ENCODE measurements around the gene SKI. TPM values are rescaled to one million over a fixed set of nuclear protein-coding genes. Genes with fewer than 3 reads are reported as not detected.
A peak's percentile ranks its signal among the peaks of the same experiment; 100 is the strongest.

The SKI gene
- total and polyA plus RNA-seq, 4 donors = 17.1 to 90.7 (median 40.7) TPM

DNA sequence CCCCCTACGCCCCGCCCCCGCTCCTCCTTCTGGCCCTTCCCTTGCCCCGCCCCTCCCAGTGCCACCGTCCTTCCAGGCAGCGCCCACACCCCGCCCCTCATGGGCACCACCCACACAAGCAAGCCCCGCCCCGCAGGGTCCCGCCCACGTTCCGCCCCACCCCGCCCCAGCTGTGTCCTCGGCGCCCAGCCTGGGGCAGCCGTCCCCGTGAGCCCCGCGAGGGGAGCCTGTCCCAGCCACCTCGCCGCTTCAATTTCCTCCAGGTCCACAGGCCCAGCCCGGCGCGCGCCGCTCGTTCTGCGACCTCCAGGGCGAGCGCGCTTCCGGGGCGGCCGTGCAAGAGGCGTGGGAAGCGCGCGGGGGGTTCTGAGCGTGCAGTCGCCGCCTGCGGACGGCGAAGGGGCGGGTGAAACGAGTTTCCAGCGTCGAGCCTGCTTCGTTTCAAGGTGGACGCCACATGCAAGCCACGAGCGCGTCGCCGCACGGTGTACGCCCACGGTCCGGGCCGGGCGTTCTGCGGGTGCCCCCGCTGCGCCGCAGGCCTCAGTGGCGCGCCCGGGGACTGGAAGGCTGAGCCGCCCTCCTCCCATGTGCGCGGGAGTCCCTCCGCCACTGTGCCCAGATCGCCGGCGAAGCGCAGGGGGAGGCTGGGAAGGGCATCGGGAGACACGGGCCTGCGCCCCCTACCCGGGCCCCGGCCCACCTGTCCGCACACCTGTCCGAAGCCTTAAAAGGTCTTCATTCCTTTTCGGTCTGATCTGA, 22.7 kb upstream of the SKI start:
- WGBS, 2 donors = 12 to 13% methylated on average over 66 to 84 of the region's 84 CpGs
- H3K9ac ChIP-seq (ENCODE audit: insufficient read depth in 1 of 2, low read length in 2 of 2) = no peak overlapping the region
- ATAC-seq (ENCODE audit: insufficient read depth, low FRiP score) (peak; percentile 83), DNase-seq (peak; percentile 95 to 97 (median 97))
- H3K9me3 ChIP-seq (ENCODE audit: control insufficient read depth in 4 of 4, insufficient read depth in 3 of 4, low read length in 3 of 4) = no peaks in the 10 kb centered on the region
- peaks cover 0 to 61% (median 25%) of the 10 kb centered on the region in 5 donors for H3K4me1 ChIP-seq (ENCODE audit: control insufficient read depth in 5 of 5, insufficient read depth in 5 of 5, low read length in 5 of 5)
- no peaks in the 10 kb centered on the region for H3K27me3 ChIP-seq (ENCODE audit: control insufficient read depth in 3 of 3, insufficient read depth in 3 of 3, low read length in 2 of 3)
- TF ChIP-seq, protein P1, sequence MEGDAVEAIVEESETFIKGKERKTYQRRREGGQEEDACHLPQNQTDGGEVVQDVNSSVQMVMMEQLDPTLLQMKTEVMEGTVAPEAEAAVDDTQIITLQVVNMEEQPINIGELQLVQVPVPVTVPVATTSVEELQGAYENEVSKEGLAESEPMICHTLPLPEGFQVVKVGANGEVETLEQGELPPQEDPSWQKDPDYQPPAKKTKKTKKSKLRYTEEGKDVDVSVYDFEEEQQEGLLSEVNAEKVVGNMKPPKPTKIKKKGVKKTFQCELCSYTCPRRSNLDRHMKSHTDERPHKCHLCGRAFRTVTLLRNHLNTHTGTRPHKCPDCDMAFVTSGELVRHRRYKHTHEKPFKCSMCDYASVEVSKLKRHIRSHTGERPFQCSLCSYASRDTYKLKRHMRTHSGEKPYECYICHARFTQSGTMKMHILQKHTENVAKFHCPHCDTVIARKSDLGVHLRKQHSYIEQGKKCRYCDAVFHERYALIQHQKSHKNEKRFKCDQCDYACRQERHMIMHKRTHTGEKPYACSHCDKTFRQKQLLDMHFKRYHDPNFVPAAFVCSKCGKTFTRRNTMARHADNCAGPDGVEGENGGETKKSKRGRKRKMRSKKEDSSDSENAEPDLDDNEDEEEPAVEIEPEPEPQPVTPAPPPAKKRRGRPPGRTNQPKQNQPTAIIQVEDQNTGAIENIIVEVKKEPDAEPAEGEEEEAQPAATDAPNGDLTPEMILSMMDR (IDR thresholded peaks at IDR 0.05; ENCODE audit: control extremely low read depth, extremely low read depth) = no peak
- no peaks in the 10 kb centered on the region for H3K36me3 ChIP-seq (ENCODE audit: control insufficient read depth in 4 of 4, insufficient read depth in 4 of 4, low read length in 4 of 4)
- H3K27ac ChIP-seq (ENCODE audit: low read depth in 1 of 2, low read length in 1 of 2) = peak overlapping the region; percentile 76 to 85
- H3K4me3 ChIP-seq = no peak overlapping the region

DNA sequence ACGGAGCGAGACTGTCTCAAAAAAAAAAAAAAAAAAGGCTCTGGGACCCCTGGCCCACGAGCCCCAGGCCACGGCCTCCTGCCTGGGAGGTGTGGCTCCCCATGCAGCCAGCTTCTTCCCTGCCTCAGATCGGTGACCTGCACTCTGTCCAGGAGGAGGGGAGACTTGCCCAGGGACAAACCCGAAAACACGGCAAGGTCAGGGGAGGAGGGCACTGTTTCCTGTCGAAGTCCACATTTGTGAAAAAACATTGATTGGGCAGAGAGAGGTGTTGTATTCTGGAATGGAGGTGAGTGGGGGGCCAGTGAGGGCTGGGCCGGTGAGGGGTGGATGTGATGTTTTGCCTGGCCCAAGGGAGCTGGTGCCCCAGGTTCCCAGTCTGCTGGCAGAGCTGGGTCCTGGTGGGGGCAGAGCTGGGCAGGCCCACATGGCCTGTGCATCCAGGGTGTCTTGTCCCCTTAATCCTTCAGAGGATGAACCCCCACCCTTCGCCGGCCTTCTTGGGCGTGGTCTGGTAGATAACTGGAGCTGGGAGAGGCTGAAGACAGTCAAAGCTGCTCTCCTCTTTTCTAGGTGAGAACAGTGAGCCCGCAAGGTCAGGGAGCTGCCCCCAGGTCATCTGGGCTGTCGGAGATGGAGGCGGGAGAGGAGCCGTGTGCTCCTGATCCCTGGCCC, 21.2 kb upstream of the SKI start:
- TF ChIP-seq, protein P1 (IDR thresholded peaks at IDR 0.05; ENCODE audit: control extremely low read depth, extremely low read depth) = no peak

DNA sequence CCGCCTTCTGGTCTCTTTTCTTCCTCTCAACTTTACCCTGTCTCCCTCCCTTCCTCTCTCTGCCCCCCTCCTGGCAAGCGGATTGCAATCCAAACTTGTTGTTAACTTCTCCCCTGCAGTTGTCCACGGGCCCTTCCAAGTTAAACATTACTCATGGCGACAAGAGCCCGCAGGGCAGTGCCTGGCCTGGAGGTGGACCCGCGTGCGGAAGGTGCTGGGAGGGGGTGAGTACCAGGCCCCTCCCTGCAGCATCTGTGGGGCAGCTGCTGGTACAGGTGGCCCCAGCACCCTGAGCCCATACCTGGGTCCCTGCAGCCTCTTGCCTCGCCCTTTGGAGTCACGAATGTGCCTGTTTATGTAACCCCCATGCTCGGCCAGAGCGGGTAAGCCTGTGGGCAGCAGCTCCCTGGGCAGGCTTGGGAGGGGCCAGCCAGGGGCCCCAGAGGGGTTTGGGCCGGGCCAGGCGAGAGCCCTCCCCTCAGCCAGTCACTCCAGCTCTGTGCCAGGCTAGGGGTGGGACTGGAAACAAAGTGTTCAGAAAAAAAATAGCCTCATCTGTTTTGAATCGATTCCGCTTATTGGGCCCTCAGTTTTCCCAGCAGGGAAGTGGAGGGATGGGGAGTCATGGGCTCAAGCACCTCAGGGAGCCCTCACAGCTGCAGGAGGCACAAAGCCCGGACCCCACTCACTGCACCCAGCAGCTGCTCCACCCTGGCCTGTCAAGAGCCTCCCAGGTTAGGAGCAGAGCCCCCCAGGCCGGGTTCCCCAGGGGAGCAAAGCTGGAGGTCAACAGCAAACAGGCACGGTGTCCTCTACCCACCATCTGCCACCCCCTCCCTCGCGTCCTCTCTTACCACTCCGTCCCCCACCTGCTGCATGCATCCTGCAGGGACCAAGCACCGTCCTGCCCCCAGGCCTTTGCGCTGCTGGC, 19.5 kb upstream of the SKI start:
- no peaks in the 10 kb centered on the region for H3K27me3 ChIP-seq (ENCODE audit: control insufficient read depth in 3 of 3, insufficient read depth in 3 of 3, low read length in 2 of 3)
- DNase-seq (peak; percentile 76 to 87 (median 78)), ATAC-seq (ENCODE audit: insufficient read depth, low FRiP score) (no peak)
- WGBS, 2 donors = 56 to 74% methylated on average over 23 to 24 of the region's 24 CpGs
- no peaks in the 10 kb centered on the region for H3K36me3 ChIP-seq (ENCODE audit: control insufficient read depth in 4 of 4, insufficient read depth in 4 of 4, low read length in 4 of 4)
- TF ChIP-seq, protein P1 (IDR thresholded peaks at IDR 0.05; ENCODE audit: control extremely low read depth, extremely low read depth) = no peak
- no peak overlapping the region for H3K4me3 ChIP-seq
- H3K9me3 ChIP-seq (ENCODE audit: control insufficient read depth in 4 of 4, insufficient read depth in 3 of 4, low read length in 3 of 4) = no peaks in the 10 kb centered on the region
- peaks cover 5 to 70% (median 36%) of the 10 kb centered on the region in 5 donors for H3K4me1 ChIP-seq (ENCODE audit: control insufficient read depth in 5 of 5, insufficient read depth in 5 of 5, low read length in 5 of 5)
- H3K27ac ChIP-seq (ENCODE audit: low read depth in 1 of 2, low read length in 1 of 2) = peak overlapping the region; percentile 46 to 91
- H3K9ac ChIP-seq (ENCODE audit: insufficient read depth in 1 of 2, low read length in 2 of 2) = no peak overlapping the region

More for the DNA sequence above, 21.2 kb upstream of the SKI start:
- peaks cover 0 to 56% (median 25%) of the 10 kb centered on the region in 5 donors for H3K4me1 ChIP-seq (ENCODE audit: control insufficient read depth in 5 of 5, insufficient read depth in 5 of 5, low read length in 5 of 5)
- H3K9me3 ChIP-seq (ENCODE audit: control insufficient read depth in 4 of 4, insufficient read depth in 3 of 4, low read length in 3 of 4) = no peaks in the 10 kb centered on the region
- no peaks in the 10 kb centered on the region for H3K27me3 ChIP-seq (ENCODE audit: control insufficient read depth in 3 of 3, insufficient read depth in 3 of 3, low read length in 2 of 3)
- ATAC-seq (ENCODE audit: insufficient read depth, low FRiP score) (no peak), DNase-seq (no peak)
- WGBS, 2 donors = 80 to 90% methylated on average over 14 to 16 of the region's 16 CpGs
- H3K9ac ChIP-seq (ENCODE audit: insufficient read depth in 1 of 2, low read length in 2 of 2) = no peak overlapping the region
- H3K36me3 ChIP-seq (ENCODE audit: control insufficient read depth in 4 of 4, insufficient read depth in 4 of 4, low read length in 4 of 4) = no peaks in the 10 kb centered on the region
- no peak overlapping the region for H3K4me3 ChIP-seq
- H3K27ac ChIP-seq (ENCODE audit: low read depth in 1 of 2, low read length in 1 of 2) = peak overlapping the region; percentile 48 to 91
